Measurements from ENCODE around the gene DHX9. TPM values are rescaled to one million over a fixed set of nuclear protein-coding genes. Genes with fewer than 3 reads are reported as not detected.

The DHX9 gene
- total RNA-seq, 4 donors from 2014 or later, result 50.5 to 110 (median 81.2) TPM

GRCh38 chr1:182807907-182808306 lies 31.2 kb upstream of the DHX9 start:
- no peaks in the 10 kb centered on the region for H3K27me3 ChIP-seq
- DNase-seq, result no peak
- no peaks in the 10 kb centered on the region for H3K9me3 ChIP-seq
- TF ChIP-seq CTCF (IDR thresholded peaks at IDR 0.05) (no peak), POLR2A (IDR thresholded peaks at IDR 0.05) (no peak)
- peaks cover 0 to 20% (median 11%) of the 10 kb centered on the region in 3 donors for H3K4me1 ChIP-seq
- peaks cover 0 to 76% (median 5%) of the 10 kb centered on the region in 3 donors for H3K36me3 ChIP-seq
- WGBS, 2 donors, result 87 to 89% methylated on average over 3 of the region's 3 CpGs
- no peak overlapping the region for H3K4me3 ChIP-seq
- intact Hi-C loops (cut with DNase I), result no loop called here
- no peak overlapping the region for H3K27ac ChIP-seq

DNA sequence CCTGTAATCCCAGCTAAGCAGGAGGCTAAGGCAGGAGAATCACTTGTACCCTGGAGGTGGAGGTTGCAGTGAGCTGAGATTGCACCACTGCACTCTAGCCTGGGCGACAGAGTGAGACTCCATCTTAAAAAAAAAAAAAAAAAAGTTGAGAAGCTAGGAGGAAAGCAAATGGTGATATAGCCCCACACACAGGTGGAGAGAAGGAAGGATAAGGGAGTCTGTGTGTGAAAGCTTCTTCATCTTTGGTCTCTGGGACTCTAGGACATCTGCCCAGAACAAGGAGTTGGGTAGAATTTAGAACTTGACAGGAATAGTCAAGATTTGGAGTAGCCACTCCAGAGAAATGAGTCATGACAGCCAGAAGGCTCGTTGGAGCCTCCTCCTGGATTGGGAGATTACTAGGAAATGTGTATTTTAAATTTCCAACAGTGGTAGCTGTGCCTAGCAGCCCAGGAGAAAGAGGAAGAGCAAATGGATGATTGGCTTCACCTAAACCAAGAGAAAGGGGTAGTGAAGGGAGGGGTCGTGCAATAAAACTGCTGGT lies 29.7 kb upstream of the DHX9 start:
- H3K27ac ChIP-seq, result no peak overlapping the region
- whole genome bisulfite sequencing, 2 donors, result 62% methylated on average over 3 of the region's 3 CpGs
- no peak for DNase-seq
- no peak overlapping the region for H3K4me3 ChIP-seq
- TF ChIP-seq POLR2A (IDR thresholded peaks at IDR 0.05) (no peak), CTCF (IDR thresholded peaks at IDR 0.05) (peak in 1 of 6 experiments; percentile 5)
- H3K27me3 ChIP-seq, result no peaks in the 10 kb centered on the region
- intact Hi-C loops (cut with DNase I), result no loop called here
- no peaks in the 10 kb centered on the region for H3K9me3 ChIP-seq
- peaks cover 0 to 4% (median 0%) of the 10 kb centered on the region in 3 donors for H3K4me1 ChIP-seq
- peaks cover 0 to 86% (median 5%) of the 10 kb centered on the region in 3 donors for H3K36me3 ChIP-seq

- 82 to 93% methylated on average over 4 of the region's 4 CpGs for WGBS, 2 donors
- intact Hi-C loops (cut with DNase I), result no loop called here
- peaks cover 0 to 87% (median 4%) of the 10 kb centered on the region in 3 donors for H3K36me3 ChIP-seq
Measured at GRCh38 chr1:182811975-182812722, 27.0 kb upstream of the DHX9 start.

DNA sequence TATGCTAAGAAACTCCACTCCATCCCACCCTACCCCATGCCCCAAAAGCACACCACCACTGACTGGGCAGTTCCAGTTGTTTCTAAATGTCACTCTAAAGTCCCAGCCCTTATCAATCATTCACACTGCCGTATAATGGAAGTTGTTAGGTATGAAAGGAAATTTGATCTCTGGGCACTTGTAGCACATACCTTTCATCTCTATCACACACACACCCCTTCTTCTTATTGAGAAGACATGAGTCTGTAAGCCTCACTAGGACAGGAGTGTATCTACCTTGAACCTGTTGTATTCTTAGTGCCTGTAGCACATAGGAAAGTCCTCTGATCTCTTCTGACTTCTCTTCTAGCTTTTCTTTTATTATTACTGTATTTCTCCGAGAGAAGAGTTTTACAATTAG lies 22.3 kb upstream of the DHX9 start:
- Histone ChIP-seq H3K4me3 (no peak overlapping the region), H3K27ac (no peak overlapping the region), H3K9me3 (no peaks in the 10 kb centered on the region), H3K27me3 (no peaks in the 10 kb centered on the region), H3K4me1 (no peaks in the 10 kb centered on the region), H3K36me3 (peaks cover 3 to 100% (median 4%) of the 10 kb centered on the region in 3 donors)
- intact Hi-C loops (cut with DNase I), result no loop called here
- 70 to 100% methylated on average over 2 of the region's 2 CpGs for WGBS, 2 donors
- no peak for TF ChIP-seq CTCF (IDR thresholded peaks at IDR 0.05)
- TF ChIP-seq POLR2A (IDR thresholded peaks at IDR 0.05), result no peak
- DNase-seq, result no peak

More at GRCh38 chr1:182811975-182812722, 27.0 kb upstream of the DHX9 start:
- Histone ChIP-seq H3K27ac (no peak overlapping the region), H3K27me3 (no peaks in the 10 kb centered on the region), H3K4me3 (no peak overlapping the region), H3K9me3 (no peaks in the 10 kb centered on the region), H3K4me1 (no peaks in the 10 kb centered on the region)
- no peak for DNase-seq
- TF ChIP-seq POLR2A (IDR thresholded peaks at IDR 0.05) (no peak), CTCF (IDR thresholded peaks at IDR 0.05) (no peak)

- H3K9me3 ChIP-seq, result no peaks in the 10 kb centered on the region
- no peak for DNase-seq
- intact Hi-C loops (cut with DNase I), result no loop called here
Measured at GRCh38 chr1:182817802-182818201, 21.3 kb upstream of the DHX9 start.

More at GRCh38 chr1:182817802-182818201, 21.3 kb upstream of the DHX9 start:
- Histone ChIP-seq H3K4me3 (no peak overlapping the region), H3K27ac (no peak overlapping the region), H3K36me3 (peaks cover 3 to 100% (median 4%) of the 10 kb centered on the region in 3 donors), H3K27me3 (no peaks in the 10 kb centered on the region), H3K4me1 (no peaks in the 10 kb centered on the region)
- 78 to 83% methylated on average over 3 of the region's 3 CpGs for WGBS, 2 donors
- no peak for TF ChIP-seq CTCF (IDR thresholded peaks at IDR 0.05)
- TF ChIP-seq POLR2A (IDR thresholded peaks at IDR 0.05), result no peak
